HFF-Myc (cell line): ENCODE data around the gene CDC42EP1.
"Not testable (repeated sequence)": the region's sequence is repeated elsewhere in the genome, so short reads cannot be mapped to it uniquely, and the experiment has no call there.

Source experiments
- DNase-seq: peaks from one replicate; pipeline ENCODE4 v3.0.0-alpha.2; 2011; ENCODE audit warnings: low read depth; ENCODE audit errors: extremely low read depth
- H3K4me3 ChIP-seq: replicated peaks from 2 replicates; pipeline ENCODE4 v1.5.1; 2011; ENCODE audit warnings: low read depth, mild to moderate bottlenecking, control low read depth, low read length
- TF ChIP-seq, protein P1 (sequence below): IDR thresholded peaks from 2 replicates; pipeline ENCODE4 v1.5.1; 2012; ENCODE audit warnings: mild to moderate bottlenecking, low read depth, low read length, control low read depth; ENCODE audit errors: missing control alignments

The CDC42EP1 gene

DNA sequence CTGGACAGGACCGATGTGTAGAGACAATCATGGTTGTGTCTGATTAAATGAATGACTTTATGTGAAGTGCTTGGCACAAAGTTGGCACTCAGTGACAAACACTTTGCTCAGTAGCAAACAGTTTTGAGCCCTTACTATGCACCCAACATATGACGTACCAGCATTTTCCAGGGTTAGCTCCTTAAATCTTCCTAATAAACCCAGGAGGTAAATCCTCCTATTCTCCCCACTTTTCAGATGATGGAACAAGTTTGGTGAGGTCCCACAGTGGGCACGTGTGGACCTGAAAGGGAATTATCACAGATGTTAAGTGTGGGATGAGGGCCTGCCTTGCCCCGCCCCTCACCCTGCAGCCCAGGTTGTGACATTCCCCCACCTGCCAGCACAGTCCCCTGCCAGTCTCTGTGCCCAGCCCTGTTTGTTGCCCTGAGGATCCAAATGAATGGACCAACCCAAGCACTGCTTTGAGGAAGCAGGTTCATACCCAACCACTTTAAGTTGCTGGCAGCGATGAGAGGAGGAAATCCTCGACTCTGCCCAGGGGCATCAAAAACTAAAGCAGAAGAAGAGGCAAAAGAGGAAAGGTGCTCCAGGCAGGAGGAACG lies 34.4 kb upstream of the CDC42EP1 start:
- DNase-seq: no peak
- TF ChIP-seq, protein P1, sequence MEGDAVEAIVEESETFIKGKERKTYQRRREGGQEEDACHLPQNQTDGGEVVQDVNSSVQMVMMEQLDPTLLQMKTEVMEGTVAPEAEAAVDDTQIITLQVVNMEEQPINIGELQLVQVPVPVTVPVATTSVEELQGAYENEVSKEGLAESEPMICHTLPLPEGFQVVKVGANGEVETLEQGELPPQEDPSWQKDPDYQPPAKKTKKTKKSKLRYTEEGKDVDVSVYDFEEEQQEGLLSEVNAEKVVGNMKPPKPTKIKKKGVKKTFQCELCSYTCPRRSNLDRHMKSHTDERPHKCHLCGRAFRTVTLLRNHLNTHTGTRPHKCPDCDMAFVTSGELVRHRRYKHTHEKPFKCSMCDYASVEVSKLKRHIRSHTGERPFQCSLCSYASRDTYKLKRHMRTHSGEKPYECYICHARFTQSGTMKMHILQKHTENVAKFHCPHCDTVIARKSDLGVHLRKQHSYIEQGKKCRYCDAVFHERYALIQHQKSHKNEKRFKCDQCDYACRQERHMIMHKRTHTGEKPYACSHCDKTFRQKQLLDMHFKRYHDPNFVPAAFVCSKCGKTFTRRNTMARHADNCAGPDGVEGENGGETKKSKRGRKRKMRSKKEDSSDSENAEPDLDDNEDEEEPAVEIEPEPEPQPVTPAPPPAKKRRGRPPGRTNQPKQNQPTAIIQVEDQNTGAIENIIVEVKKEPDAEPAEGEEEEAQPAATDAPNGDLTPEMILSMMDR: no peak
- no peak overlapping the region for H3K4me3 ChIP-seq

DNA sequence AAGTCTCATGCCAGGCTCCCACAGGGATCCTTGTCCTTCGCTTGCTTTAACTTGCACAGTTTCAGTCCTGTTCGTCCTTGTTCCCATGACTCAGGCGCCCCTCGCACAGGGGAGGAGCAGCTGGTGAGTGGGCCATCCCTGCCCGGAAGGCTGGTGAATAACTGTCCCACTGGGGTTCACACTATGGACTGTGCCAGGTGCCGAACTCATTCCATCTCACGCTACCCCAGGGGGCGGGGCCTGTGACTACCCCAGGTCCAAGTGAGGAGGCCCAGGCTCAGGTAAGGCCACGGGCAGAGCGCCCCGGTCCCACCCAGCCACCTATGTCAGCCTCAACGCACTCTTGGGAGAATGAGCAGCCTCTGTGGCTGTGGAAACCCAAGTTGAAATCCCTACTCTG lies 33.9 kb upstream of the CDC42EP1 start:
- TF ChIP-seq, protein P1: no peak
- DNase-seq: no peak
- H3K4me3 ChIP-seq: no peak overlapping the region

DNA sequence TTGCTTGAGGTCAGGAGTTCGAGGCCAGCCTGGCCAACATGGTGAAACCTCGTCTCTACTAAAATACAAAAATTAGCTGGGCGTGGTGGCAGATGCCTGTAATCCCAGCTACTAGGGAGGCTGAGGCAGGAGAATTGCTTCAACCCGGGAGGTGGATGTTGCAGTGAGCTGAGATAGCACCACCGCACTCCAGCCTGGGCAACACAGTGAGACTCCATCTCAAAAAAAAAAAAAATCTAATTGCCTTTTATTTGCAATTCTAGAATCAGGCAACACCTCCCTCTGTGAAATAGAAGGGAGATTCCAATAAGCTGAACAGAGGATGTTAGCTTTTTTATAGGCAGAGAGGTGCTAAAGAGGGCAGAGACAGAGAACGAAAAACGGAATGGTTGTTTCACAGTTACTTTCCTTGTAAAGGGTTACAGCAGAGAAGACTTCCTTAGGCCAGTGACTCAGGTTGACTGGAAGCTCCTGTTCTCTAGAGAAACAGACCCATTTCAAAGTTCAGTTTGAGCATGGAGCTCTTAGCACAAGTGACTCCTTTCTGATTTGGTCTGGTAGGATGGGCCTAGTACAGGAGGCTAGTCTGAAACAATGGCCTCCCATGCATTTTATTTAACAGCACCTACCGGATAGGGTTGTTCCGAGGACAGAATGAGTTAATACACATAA lies 33.1 kb upstream of the CDC42EP1 start:
- H3K4me3 ChIP-seq: not testable (repeated sequence)

DNA sequence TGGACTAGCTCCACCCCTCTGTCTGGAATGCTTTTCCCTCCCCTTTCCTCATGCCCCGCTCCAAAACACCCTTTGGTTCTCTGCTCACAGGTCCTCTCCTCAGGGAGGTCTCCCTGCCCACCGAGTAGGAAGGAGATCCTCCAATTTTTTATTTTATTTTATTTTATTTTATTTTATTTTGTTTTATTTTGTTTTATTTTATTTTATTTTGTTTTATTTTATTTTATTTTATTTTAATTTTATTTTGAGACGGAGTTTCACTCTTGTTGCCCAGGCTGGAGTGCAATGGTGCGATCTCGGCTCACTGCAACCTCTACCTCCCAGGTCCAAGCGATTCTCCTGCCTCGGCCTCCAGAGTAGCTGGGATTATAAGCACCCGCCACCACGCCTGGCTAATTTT lies 32.3 kb upstream of the CDC42EP1 start:
- DNase-seq, H3K4me3 ChIP-seq: not testable (repeated sequence)

More for the DNA sequence above, 33.1 kb upstream of the CDC42EP1 start:
- DNase-seq: not testable (repeated sequence)

DNA sequence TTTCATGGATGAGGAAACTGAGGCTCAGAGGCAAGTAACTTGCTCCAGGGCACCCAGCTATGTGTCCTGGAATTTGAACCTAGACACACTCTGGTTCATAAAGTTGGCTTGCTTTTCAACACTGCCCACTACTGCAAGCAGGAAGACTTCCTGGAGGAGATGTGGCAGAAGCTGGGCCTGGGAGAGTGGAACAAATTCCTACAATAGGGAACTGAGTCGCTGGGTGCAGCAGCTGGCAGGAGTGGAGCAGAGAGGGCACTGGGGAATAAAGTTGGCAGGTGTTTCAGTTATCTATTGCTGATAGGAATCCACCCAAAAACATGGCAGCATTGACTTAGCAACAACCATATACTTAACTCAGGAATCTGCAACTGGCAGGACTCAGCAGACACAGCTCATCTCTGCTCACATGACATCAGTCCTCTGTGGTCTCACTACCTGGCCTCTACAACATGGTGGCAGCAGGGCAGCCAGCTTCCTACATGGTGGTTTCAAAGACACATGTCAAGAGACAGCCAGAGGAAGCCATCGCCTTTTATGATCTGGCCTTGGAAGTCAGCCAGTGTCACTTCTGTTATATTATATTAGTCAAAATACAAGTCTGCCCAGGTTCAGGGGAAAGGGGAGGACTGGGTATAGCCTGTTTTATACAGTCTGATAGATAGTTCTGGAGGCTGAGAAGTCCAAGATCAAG lies 30.5 kb upstream of the CDC42EP1 start:
- H3K4me3 ChIP-seq: no peak overlapping the region
- TF ChIP-seq, protein P1: no peak
- no peak for DNase-seq

DNA sequence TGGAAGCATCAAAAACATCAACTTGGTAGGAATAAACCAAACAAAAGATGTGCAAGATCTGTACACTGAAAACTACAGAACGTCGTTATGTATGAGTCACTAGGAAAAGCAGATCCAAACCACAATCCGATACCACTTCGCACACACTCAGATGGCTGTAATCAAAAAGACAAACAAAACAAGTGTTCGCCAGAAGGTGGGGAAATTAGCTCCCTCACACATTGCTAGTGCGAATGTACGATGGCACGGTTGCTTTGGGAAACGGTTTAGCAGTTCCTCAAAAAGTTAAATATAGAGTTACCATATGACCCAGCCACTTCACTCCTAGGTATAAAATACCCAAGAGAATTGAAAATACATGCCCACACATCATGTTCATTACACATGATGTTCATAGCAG lies 26.3 kb upstream of the CDC42EP1 start:
- peak; percentile 76 for DNase-seq
- TF ChIP-seq, protein P1: no peak

DNA sequence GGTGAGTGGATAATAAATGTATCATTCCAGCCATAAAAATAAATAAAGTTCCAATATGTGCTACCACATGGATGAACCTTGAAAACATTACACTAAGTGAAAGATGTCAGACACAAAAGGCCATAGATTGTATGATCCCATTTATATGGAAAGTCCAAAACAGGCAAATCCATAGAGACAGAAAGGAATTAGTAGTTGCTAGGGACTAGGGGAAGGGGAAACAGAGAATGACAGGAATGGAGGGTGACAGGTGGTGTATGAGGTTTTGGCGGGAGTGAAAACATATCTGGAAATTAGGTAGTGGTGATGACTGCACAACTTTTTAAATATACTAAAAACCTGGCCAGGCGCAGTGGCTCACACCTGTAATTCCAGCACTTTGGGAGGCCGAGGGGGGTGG lies 25.8 kb upstream of the CDC42EP1 start:
- TF ChIP-seq, protein P1: no peak

More for the DNA sequence above, 26.3 kb upstream of the CDC42EP1 start:
- H3K4me3 ChIP-seq: no peak overlapping the region

More for the DNA sequence above, 25.8 kb upstream of the CDC42EP1 start:
- DNase-seq: no peak
- no peak overlapping the region for H3K4me3 ChIP-seq
